ENCODE data around the gene TAS2R40. TPM values are rescaled to one million over a fixed set of nuclear protein-coding genes. Genes with fewer than 3 reads are reported as not detected.

The TAS2R40 gene
- total and polyA plus RNA-seq, 2 donors (not counting 3 experiments of a cell fraction or from before 2014, with no cell fraction given) = not detected

DNA sequence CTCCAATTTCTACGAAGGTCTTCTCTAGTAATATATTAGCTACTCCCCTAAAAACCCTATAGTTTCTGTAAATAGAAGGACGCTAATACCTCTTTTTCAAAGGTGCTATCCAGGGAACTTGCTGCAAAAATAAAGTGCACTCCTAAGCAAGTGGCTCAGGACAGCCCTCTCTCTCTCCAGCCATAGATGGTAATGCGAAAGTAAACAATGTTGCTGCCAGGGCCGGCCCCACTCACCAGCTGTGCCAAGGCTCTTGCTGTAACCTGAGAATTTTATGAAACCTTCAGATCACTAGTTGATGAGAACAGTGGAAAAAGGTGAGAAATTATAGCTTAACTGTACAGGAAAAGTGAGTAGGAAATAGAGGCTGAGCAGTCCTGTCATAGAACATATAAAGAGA, 49.5 kb upstream of the TAS2R40 start:
- DNase-seq (ENCODE audit: low read depth, low spot score) (peak; percentile 5), FAIRE-seq (no peak)
- Histone ChIP-seq H3K9ac (replicated peaks; ENCODE audit: extremely low read depth, insufficient read depth, low read length) (no peak overlapping the region), H3K4me1 (ENCODE audit: control insufficient read depth, extremely low read depth, insufficient read depth, low read length) (no peaks in the 10 kb centered on the region), H3K4me2 (ENCODE audit: insufficient read depth, low read length) (no peak overlapping the region), H3K9me3 (replicated peaks; ENCODE audit: control insufficient read depth, insufficient read depth, low read length) (no peaks in the 10 kb centered on the region), H4K20me1 (replicated peaks; ENCODE audit: control insufficient read depth, extremely low read depth, insufficient read depth, low read length) (no peaks in the 10 kb centered on the region), H3K4me3 (replicated peaks in 1 of 3; ENCODE audit: insufficient read depth in 1 of 3, low read depth in 1 of 3, low read length in 3 of 3) (no peak overlapping the region), H3K9me1 (replicated peaks; ENCODE audit: control insufficient read depth, extremely low read depth, insufficient read depth, low read length) (no peaks in the 10 kb centered on the region), H3K36me3 (ENCODE audit: control insufficient read depth in 2 of 2, extremely low read depth in 1 of 2, insufficient read depth in 2 of 2, low read length in 2 of 2) (no peaks in the 10 kb centered on the region), H3K79me2 (ENCODE audit: control insufficient read depth, insufficient read depth, low read length) (no peaks in the 10 kb centered on the region), H3K27ac (ENCODE audit: insufficient read depth, low read depth, low read length) (no peak overlapping the region), H3K27me3 (ENCODE audit: control insufficient read depth in 2 of 2, insufficient read depth in 2 of 2, low read length in 2 of 2) (no peaks in the 10 kb centered on the region), H2AFZ (ENCODE audit: low read depth, low read length) (no peak overlapping the region)
- POLR2A ChIA-PET = no interaction called here
- intact Hi-C loops (cut with micrococcal nuclease) (no loop called here), dilution Hi-C loops (cut with MboI; ENCODE audit: extremely low pct_ligation_motif_present, low sequenced_read_pairs) (no loop called here)
- TF ChIP-seq EZH2 (IDR thresholded peaks at IDR 0.05; ENCODE audit: borderline replicate concordance, low read depth, low read length, severe bottlenecking) (no peak), POLR2AphosphoS5 (IDR thresholded peaks at IDR 0.05; ENCODE audit: insufficient read depth, low read depth, low read length) (no peak), MYC (IDR thresholded peaks at IDR 0.05; ENCODE audit: low read depth, low read length) (no peak), FOS (IDR thresholded peaks at IDR 0.05; ENCODE audit: borderline replicate concordance, insufficient read depth, low read length) (no peak)
- no TSS peak for BruUV-seq (replicated peaks)
- CTCF ChIA-PET = interaction anchor here (0.6 kb wide), 1 partner anchor 657 kb away, joined by 3 read pairs; no protein-coding TSS in a partner anchor

DNA sequence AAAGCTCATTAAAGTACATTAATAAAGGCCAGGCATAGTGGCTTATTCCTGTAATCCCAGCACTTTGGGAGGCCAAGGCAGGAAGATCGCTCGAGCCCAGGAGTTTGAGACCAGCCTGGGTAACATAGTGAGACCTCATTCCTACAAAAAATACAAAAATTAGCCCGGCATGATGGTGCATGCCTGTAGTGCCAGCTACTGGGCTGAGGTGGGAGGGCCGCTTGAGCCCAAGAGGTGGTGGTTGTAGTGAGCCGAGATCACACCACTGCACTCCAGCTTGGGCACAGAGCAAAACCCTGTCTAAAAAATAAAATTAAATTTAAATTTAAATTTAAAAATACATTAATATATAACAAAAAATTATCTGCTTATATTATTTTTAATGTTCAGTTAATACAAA, 45.7 kb upstream of the TAS2R40 start:
- H3K4me1 ChIP-seq (ENCODE audit: control insufficient read depth, extremely low read depth, insufficient read depth, low read length) = no peaks in the 10 kb centered on the region
- no peaks in the 10 kb centered on the region for H3K9me3 ChIP-seq (replicated peaks; ENCODE audit: control insufficient read depth, insufficient read depth, low read length)
- no peaks in the 10 kb centered on the region for H4K20me1 ChIP-seq (replicated peaks; ENCODE audit: control insufficient read depth, extremely low read depth, insufficient read depth, low read length)
- dilution Hi-C loops (cut with MboI; ENCODE audit: extremely low pct_ligation_motif_present, low sequenced_read_pairs) = no loop called here
- H3K4me3 ChIP-seq (replicated peaks in 1 of 3; ENCODE audit: insufficient read depth in 1 of 3, low read depth in 1 of 3, low read length in 3 of 3) = no peak overlapping the region
- H3K27ac ChIP-seq (ENCODE audit: insufficient read depth, low read depth, low read length) = no peak overlapping the region
- H3K9ac ChIP-seq (replicated peaks; ENCODE audit: extremely low read depth, insufficient read depth, low read length) = no peak overlapping the region
- ChIA-PET POLR2A (no interaction called here), CTCF (no interaction called here)
- no peaks in the 10 kb centered on the region for H3K36me3 ChIP-seq (ENCODE audit: control insufficient read depth in 2 of 2, extremely low read depth in 1 of 2, insufficient read depth in 2 of 2, low read length in 2 of 2)
- no peaks in the 10 kb centered on the region for H3K9me1 ChIP-seq (replicated peaks; ENCODE audit: control insufficient read depth, extremely low read depth, insufficient read depth, low read length)
- DNase-seq (ENCODE audit: low read depth, low spot score) = no peak
- H3K4me2 ChIP-seq (ENCODE audit: insufficient read depth, low read length) = no peak overlapping the region
- no peaks in the 10 kb centered on the region for H3K79me2 ChIP-seq (ENCODE audit: control insufficient read depth, insufficient read depth, low read length)
- no TSS peak for BruUV-seq (replicated peaks)
- H3K27me3 ChIP-seq (ENCODE audit: control insufficient read depth in 2 of 2, insufficient read depth in 2 of 2, low read length in 2 of 2) = no peaks in the 10 kb centered on the region
- no peak overlapping the region for H2AFZ ChIP-seq (ENCODE audit: low read depth, low read length)
- intact Hi-C loops (cut with micrococcal nuclease) = no loop called here
- TF ChIP-seq, protein P1, sequence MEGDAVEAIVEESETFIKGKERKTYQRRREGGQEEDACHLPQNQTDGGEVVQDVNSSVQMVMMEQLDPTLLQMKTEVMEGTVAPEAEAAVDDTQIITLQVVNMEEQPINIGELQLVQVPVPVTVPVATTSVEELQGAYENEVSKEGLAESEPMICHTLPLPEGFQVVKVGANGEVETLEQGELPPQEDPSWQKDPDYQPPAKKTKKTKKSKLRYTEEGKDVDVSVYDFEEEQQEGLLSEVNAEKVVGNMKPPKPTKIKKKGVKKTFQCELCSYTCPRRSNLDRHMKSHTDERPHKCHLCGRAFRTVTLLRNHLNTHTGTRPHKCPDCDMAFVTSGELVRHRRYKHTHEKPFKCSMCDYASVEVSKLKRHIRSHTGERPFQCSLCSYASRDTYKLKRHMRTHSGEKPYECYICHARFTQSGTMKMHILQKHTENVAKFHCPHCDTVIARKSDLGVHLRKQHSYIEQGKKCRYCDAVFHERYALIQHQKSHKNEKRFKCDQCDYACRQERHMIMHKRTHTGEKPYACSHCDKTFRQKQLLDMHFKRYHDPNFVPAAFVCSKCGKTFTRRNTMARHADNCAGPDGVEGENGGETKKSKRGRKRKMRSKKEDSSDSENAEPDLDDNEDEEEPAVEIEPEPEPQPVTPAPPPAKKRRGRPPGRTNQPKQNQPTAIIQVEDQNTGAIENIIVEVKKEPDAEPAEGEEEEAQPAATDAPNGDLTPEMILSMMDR (IDR thresholded peaks at IDR 0.05; ENCODE audit: extremely low read depth in 1 of 2, insufficient read depth in 1 of 2, low read depth in 1 of 2, low read length in 2 of 2) = no peak
- TF ChIP-seq POLR2A (IDR thresholded peaks at IDR 0.05; ENCODE audit: low read depth, low read length) (no peak), GATA2 (IDR thresholded peaks at IDR 0.05; ENCODE audit: insufficient read depth, insufficient read length, low read depth, low read length) (no peak), FOS (IDR thresholded peaks at IDR 0.05; ENCODE audit: borderline replicate concordance, insufficient read depth, low read length) (no peak), EZH2 (IDR thresholded peaks at IDR 0.05; ENCODE audit: borderline replicate concordance, low read depth, low read length, severe bottlenecking) (no peak), MYC (IDR thresholded peaks at IDR 0.05; ENCODE audit: low read depth, low read length) (no peak), POLR2AphosphoS5 (IDR thresholded peaks at IDR 0.05; ENCODE audit: insufficient read depth, low read depth, low read length) (no peak), JUN (IDR thresholded peaks at IDR 0.05; ENCODE audit: borderline replicate concordance, insufficient read depth, insufficient read length, low read depth) (no peak)
- TF ChIP-seq, protein P2, sequence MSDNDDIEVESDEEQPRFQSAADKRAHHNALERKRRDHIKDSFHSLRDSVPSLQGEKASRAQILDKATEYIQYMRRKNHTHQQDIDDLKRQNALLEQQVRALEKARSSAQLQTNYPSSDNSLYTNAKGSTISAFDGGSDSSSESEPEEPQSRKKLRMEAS (IDR thresholded peaks at IDR 0.05; ENCODE audit: insufficient read depth, insufficient read length) = no peak
- FAIRE-seq = peak; percentile 4

Measured in endothelial cell of umbilical vein (primary cell).